Activated CD8-positive, alpha-beta memory T cell treated with anti-CD3 and anti-CD28 coated beads, Interleukin-2, amount 10 ng/mL, durations not matched to agents 7 days and 5 days (primary cell): ENCODE results near the gene ARMH1. TPM values are rescaled to one million over a fixed set of nuclear protein-coding genes. Genes with fewer than 3 reads are reported as not detected.
"Not testable (repeated sequence)": the region's sequence is repeated elsewhere in the genome, so short reads cannot be mapped to it uniquely, and the experiment has no call there.

ENCODE experiments used
- ATAC-seq: fragments of 150-1000 bp; cut with Tn5 transposase; one replicate; pipeline ENCODE4 v1.10.0; 2021; ENCODE audit warnings: moderate library complexity
- CTCF ChIA-PET: fragments of 350-600 bp; sonication (Branson Sonifier 250); formaldehyde crosslinking; loops from one replicate; lab custom pipeline; 2021; ENCODE audit warnings: antibody characterized with exemption; lab: Charles Lee
- DNase-seq: peaks from one replicate; pipeline ENCODE4 v3.0.0-alpha.2; 2020
- H3K27ac Mint-ChIP-seq: one replicate; pipeline ENCODE4 v1.8.0; 2021; ENCODE audit warnings: mild to moderate bottlenecking, mixed read lengths
- H3K27me3 Mint-ChIP-seq: one replicate; pipeline ENCODE4 v1.8.0; 2021; ENCODE audit warnings: mixed read lengths
- H3K36me3 Mint-ChIP-seq: one replicate; pipeline ENCODE4 v1.8.0; 2021; ENCODE audit warnings: mild to moderate bottlenecking, mixed read lengths
- H3K4me1 Mint-ChIP-seq: one replicate; pipeline ENCODE4 v1.8.0; 2021; ENCODE audit warnings: mixed read lengths
- H3K4me3 Mint-ChIP-seq: one replicate; pipeline ENCODE4 v1.8.0; 2021; ENCODE audit warnings: mild to moderate bottlenecking, moderate library complexity, mixed read lengths
- H3K9me3 Mint-ChIP-seq: one replicate; pipeline ENCODE4 v1.8.0; 2022; ENCODE audit warnings: low read depth, mixed read lengths
- total RNA-seq, 2 experiments: library from RNA; stranded (reverse); gene quantifications; one replicate each; pipeline ENCODE4 v1.2.3, GENCODE V29; 2021

Gene ARMH1
- total RNA-seq, 2 experiments from 2014 or later: 17.0 to 17.2 TPM

DNA sequence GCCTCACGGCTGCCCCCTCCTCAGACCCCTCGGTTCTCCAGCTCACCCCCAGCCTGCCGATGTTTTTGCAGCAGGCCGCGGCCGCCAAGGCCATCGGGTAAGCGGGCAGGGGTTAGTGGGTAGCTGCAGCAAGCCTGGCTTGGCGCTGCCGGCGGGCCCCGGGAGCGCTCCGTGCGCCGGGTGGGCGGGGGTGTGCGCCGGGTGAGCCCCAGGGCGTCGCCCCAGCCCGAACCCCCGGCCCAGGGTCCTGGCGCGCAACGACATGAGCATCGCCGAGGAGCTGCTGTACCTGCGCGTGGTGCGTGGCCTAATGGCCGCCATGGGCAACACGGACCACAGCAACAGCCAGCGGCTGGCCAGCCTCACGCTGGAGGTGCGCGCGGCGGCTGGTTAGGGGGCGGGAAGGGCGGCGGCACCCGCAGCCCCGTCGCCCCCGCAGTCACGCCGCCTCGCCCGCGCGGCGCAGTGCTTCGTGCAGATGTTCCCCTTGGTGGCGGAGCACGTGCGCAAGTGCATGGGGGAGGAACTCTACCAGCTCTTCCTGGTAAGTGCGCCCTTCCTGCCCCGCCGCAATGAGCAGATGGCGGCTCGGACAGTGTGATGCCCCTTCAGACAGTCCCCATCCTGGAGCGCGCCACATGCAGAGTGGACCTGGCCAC is 49.9 kb downstream of the ARMH1 start:
- Mint-ChIP-seq H3K27ac (peak overlapping the region; percentile 27), H3K4me3 (peak overlapping the region; percentile 29), H3K27me3 (no peaks in the 10 kb centered on the region), H3K36me3 (no peaks in the 10 kb centered on the region), H3K9me3 (no peaks in the 10 kb centered on the region), H3K4me1 (peaks cover 62% of the 10 kb centered on the region)
- ATAC-seq: no peak
- CTCF ChIA-PET: interaction anchor here (1.2 kb wide), 1 partner anchor 62 kb away, joined by 3 read pairs; no protein-coding TSS in a partner anchor
- DNase-seq: no peak

DNA sequence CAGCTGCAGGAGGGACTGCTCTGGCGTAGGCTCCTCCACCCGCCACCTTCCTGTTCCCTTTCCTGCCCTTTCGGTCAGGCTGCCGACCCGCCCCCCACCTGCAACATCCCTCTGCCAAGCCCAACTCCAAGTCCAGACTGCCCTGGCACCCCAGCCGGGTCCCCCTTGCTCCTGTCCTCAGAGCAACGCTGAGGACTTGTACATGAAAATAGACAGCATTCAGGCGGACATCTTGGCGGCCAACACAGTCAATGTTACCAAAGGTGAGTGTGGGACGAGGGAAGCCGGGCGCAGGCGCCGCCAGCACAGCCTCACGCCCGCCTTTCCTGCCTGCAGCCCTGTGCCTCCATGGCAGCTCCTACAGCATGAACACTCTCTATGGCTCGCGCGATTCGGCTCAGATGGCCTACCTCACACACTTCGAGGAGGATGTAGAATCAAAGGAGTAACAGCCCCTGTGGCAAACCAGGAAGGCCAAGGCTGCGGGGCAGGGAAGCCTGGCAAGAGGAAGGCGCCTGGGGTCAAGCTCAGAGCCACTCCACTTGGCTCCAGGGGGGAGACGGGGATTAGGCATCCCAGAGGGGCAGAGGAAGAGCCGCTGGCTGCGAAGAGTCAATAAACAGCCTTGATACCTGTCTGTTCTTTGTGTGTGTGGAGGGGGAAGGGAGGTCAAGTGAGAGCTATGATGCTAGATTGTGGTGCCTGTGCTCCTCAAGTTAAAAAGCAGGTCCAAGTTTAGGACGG is 50.6 kb downstream of the ARMH1 start:
- CTCF ChIA-PET: interaction anchor here (0.8 to 1.2 kb wide), 2 partner anchors 10 to 61 kb away, joined by 3 read pairs; no protein-coding TSS in a partner anchor
- no peak for DNase-seq

DNA sequence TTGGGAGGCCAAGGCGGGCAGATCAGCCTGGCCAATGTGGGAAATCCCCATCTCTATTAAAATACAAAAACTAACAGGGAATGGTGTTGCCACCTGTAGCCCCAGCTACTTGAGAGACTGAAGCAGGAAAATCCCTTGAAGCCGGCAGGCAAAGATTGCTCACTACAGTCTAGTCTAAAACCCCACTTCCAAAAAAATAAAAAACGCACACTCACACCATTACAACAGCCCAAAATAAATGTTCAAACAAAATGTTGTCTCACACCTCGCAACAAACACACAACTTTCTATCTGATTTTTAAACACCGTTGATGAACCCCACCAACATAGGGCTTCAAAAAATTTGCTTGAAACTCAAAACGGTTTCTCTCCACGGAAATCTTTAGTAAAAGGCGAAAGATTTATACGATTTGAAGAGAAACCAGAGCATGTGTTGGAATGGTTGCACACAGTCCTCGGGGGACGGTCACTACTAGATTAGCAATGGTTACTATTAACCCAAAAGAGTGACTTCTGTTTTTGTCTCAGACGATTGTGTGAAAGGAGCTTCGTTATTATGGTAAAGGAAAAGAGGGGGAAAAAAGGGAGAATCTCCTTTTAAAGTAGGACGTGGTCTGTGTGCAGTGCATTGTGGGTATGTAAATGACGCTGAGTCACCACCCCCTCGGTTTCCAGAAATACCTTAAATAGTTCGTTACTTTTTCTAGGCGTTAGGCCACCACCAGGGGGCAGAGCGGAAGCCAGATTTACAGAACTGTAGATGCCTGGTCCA is 56.4 kb downstream of the ARMH1 start, which contains the start of gene RNU5D-1:
Gene RNU5D-1 (minus strand): TSS at position 430 of the 772 bp plus-strand sequence.
- Mint-ChIP-seq H3K4me1 (peaks cover 33% of the 10 kb centered on the region), H3K9me3 (no peaks in the 10 kb centered on the region), H3K36me3 (no peaks in the 10 kb centered on the region), H3K4me3 (peak within 1 kb of the TSS; percentile 62), H3K27ac (peak within 1 kb of the TSS; percentile 98), H3K27me3 (no peaks in the 10 kb centered on the region)
- peak; percentile 97 for DNase-seq
- CTCF ChIA-PET: interaction anchor here (0.9 to 7.7 kb wide), 26 partner anchors 9 to 570 kb away, joined by 3 to 60 read pairs (median 7); partner anchors contain the start of genes ARMH1, BEST4, BTBD19 and EIF2B3
- ATAC-seq: peak; percentile 84

More for the DNA sequence above, 50.6 kb downstream of the ARMH1 start:
- peaks cover 60% of the 10 kb centered on the region for H3K4me1 Mint-ChIP-seq
- ATAC-seq: no peak
- H3K9me3 Mint-ChIP-seq: no peaks in the 10 kb centered on the region
- H3K27me3 Mint-ChIP-seq: no peaks in the 10 kb centered on the region
- peak overlapping the region; percentile 56 for H3K27ac Mint-ChIP-seq
- H3K36me3 Mint-ChIP-seq: no peaks in the 10 kb centered on the region
- H3K4me3 Mint-ChIP-seq: peak overlapping the region; percentile 29

- Mint-ChIP-seq H3K36me3 (no peaks in the 10 kb centered on the region), H3K4me1 (peaks cover 23% of the 10 kb centered on the region)
- CTCF ChIA-PET: interaction anchor here (2.0 to 7.7 kb wide), 4 partner anchors 12 to 278 kb away, joined by 7 to 60 read pairs (median 54); partner anchors contain the start of genes BEST4, HECTD3 and UROD
Observed at GRCh38 chr1:44733365-44733764, 58.9 kb downstream of the ARMH1 start.

GRCh38 chr1:44733784-44734183 is 59.3 kb downstream of the ARMH1 start:
- Mint-ChIP-seq H3K9me3 (no peaks in the 10 kb centered on the region), H3K4me1 (peaks cover 23% of the 10 kb centered on the region), H3K36me3 (no peaks in the 10 kb centered on the region), H3K4me3 (no peak overlapping the region), H3K27me3 (no peaks in the 10 kb centered on the region), H3K27ac (no peak overlapping the region)
- DNase-seq (no peak), ATAC-seq (no peak)
- CTCF ChIA-PET: interaction anchor here (0.9 to 7.7 kb wide), 4 partner anchors 12 to 60 kb away, joined by 3 to 60 read pairs (median 54); partner anchors contain the start of gene BEST4

More at GRCh38 chr1:44733365-44733764, 58.9 kb downstream of the ARMH1 start:
- no peaks in the 10 kb centered on the region for H3K27me3 Mint-ChIP-seq
- no peak overlapping the region for H3K4me3 Mint-ChIP-seq
- H3K27ac Mint-ChIP-seq: no peak overlapping the region
- no peaks in the 10 kb centered on the region for H3K9me3 Mint-ChIP-seq
- no peak for DNase-seq
- ATAC-seq: no peak

DNA sequence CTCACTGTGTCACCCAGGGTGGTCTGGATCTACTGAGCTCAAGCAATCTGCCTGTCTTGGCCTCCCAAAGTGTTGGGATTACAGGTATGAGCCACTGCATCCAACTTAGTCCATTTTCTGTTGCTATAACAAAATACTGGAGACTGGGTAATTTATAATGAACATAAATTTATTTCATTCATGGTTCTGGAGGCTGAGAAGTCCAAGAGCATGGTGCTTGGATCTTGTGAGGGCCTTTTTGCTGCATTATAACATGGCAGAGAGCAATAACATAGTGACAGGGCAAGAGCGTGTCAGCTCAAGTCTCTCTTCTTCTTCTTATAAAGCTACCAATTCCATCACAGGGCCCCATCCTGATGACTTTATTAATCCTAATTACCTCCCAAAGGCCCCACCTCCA is 61.5 kb downstream of the ARMH1 start:
- no peak for ATAC-seq
- DNase-seq: no peak
- Mint-ChIP-seq H3K36me3 (peaks cover 8% of the 10 kb centered on the region), H3K27me3 (no peaks in the 10 kb centered on the region), H3K9me3 (no peaks in the 10 kb centered on the region), H3K4me3 (no peak overlapping the region), H3K4me1 (peaks cover 24% of the 10 kb centered on the region), H3K27ac (no peak overlapping the region)
- CTCF ChIA-PET: interaction anchor here (0.9 to 1.6 kb wide), 3 partner anchors 10 to 85 kb away, joined by 3 to 5 read pairs (median 3); no protein-coding TSS in a partner anchor

- H3K27me3 Mint-ChIP-seq, CTCF ChIA-PET, DNase-seq, H3K9me3 Mint-ChIP-seq, ATAC-seq: not testable (repeated sequence)
- peaks cover 31% of the 10 kb centered on the region for H3K4me1 Mint-ChIP-seq
- peak overlapping the region; percentile 92 for H3K27ac Mint-ChIP-seq
- H3K36me3 Mint-ChIP-seq: peaks cover 23% of the 10 kb centered on the region
- peak overlapping the region; percentile 96 for H3K4me3 Mint-ChIP-seq
Observed at GRCh38 chr1:44738953-44739306, 64.4 kb downstream of the ARMH1 start.

DNA sequence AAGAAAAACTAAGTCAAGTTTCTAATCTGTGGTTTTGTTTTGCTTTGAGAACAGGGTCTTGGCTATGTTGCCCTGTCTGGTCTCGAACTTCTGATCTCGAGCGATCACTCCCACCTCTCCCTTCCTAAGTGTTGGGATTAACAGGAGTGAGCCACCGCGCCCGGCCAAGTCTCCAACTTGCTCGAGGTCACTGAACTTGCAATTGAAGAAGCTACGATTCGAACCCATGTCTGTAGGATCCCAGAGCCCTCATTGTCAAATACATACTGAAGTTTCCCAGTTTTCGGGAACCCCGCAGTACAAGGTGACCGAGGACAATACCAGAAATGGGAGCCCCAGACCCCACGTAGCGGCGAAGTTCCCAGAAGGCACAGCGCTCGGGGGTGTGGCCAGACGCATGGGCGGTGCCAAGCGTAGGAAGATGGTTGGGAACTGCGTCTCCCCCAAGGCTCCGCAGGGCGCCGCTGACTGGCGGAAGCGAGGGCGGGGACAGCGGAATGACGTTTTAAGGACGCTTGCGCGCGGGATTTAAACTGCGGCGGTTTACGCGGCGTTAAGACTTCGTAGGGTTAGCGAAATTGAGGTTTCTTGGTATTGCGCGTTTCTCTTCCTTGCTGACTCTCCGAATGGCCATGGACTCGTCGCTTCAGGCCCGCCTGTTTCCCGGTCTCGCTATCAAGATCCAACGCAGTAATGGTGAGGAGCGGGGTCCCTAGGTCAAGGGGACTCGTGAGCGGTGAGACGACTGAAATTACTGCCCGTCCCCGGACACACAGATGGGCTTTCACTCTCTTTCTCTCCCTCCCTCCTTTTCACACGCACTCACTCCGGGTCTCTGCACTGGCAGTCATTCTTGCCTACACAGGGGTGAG is 65.0 kb downstream of the ARMH1 start, which contains the start of gene KIF2C:
Gene KIF2C (plus strand): TSS at position 531 of the 872 bp plus-strand sequence. CDS start 96 bp downstream, at position 627.
- Mint-ChIP-seq H3K27ac (peak within 1 kb of the TSS; percentile 92), H3K4me1 (peaks cover 35% of the 10 kb centered on the region), H3K27me3 (no peaks in the 10 kb centered on the region), H3K4me3 (peak within 1 kb of the TSS; percentile 96), H3K9me3 (no peaks in the 10 kb centered on the region), H3K36me3 (peaks cover 26% of the 10 kb centered on the region)
- ATAC-seq: peak; percentile 99
- peak; percentile 99 for DNase-seq
- CTCF ChIA-PET: interaction anchor here (1.1 kb wide), 1 partner anchor 36 kb away, joined by 3 read pairs; the partner anchor contains the start of gene RPS8

GRCh38 chr1:44740179-44740617 is 65.7 kb downstream of the ARMH1 start:
- no peak for DNase-seq
- no peaks in the 10 kb centered on the region for H3K9me3 Mint-ChIP-seq
- H3K36me3 Mint-ChIP-seq: peaks cover 28% of the 10 kb centered on the region
- ATAC-seq: no peak
- H3K27me3 Mint-ChIP-seq: no peaks in the 10 kb centered on the region
- peak overlapping the region; percentile 92 for H3K27ac Mint-ChIP-seq
- CTCF ChIA-PET: interaction anchor here (1.1 kb wide), 1 partner anchor 35 kb away, joined by 3 read pairs; the partner anchor contains the start of gene RPS8
- H3K4me3 Mint-ChIP-seq: peak overlapping the region; percentile 96
- peaks cover 37% of the 10 kb centered on the region for H3K4me1 Mint-ChIP-seq

DNA sequence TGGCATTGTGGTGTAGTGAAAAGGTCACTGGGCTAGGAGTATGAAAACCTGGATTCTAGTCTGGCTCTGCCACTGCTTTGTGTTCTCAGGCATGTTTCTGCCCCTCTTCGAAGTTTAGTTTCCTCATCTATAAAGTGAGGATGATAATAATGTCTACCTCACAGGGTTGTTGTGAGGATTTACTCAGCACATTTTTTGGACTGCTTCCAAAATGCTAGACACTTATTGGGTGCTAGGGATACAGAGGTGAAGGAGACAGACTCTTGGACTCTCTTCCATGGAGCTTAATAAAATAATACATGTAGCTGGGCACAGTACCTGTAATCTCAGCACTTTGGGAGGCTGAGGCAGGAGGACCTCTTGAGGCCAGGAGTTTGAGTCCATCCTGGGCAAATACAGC is 68.7 kb downstream of the ARMH1 start:
- CTCF ChIA-PET: interaction anchor here (0.7 to 2.6 kb wide), 5 partner anchors 12 to 57 kb away, joined by 3 to 11 read pairs (median 3); partner anchors contain the start of genes PLK3, RNU5D-1 and RPS8
- DNase-seq (no peak), ATAC-seq (no peak)
- Mint-ChIP-seq H3K9me3 (no peaks in the 10 kb centered on the region), H3K27me3 (no peaks in the 10 kb centered on the region), H3K36me3 (peaks cover 46% of the 10 kb centered on the region), H3K4me1 (peaks cover 52% of the 10 kb centered on the region), H3K4me3 (peak overlapping the region; percentile 29), H3K27ac (peak overlapping the region; percentile 21)

- Mint-ChIP-seq H3K4me3 (no peak overlapping the region), H3K9me3 (no peaks in the 10 kb centered on the region), H3K4me1 (peaks cover 28% of the 10 kb centered on the region), H3K27ac (no peak overlapping the region), H3K36me3 (peaks cover 49% of the 10 kb centered on the region), H3K27me3 (no peaks in the 10 kb centered on the region)
- DNase-seq (no peak), ATAC-seq (no peak)
- CTCF ChIA-PET: interaction anchor here (1.8 to 2.0 kb wide), 2 partner anchors 11 to 17 kb away, joined by 4 to 7 read pairs; partner anchors contain the start of gene RNU5D-1
Observed at GRCh38 chr1:44747878-44748277, 73.4 kb downstream of the ARMH1 start.
